Prostate gland (tissue), 2 donors: Measurements from ENCODE around the gene C10orf90.

Experiments used
- POLR2AphosphoS5 ChIP-seq: sonication (generic); formaldehyde crosslinking; IDR thresholded peaks from one replicate; pipeline ENCODE4 v1.6.1; 2017; ENCODE audit warnings: antibody characterized with exemption
- TF ChIP-seq, protein P1 (sequence below), 4 experiments: fragments of 200-600 bp in 2 of 4; fragments of 450-650 bp in 2 of 4; sonication (generic) in 2 of 4; IDR thresholded peaks; 1 replicate in 3 of 4; 2 replicates in 1 of 4; pipeline ENCODE4 v1.5.1; 2016 to 2019; ENCODE audit warnings: antibody characterized with exemption in 4 of 4, mild to moderate bottlenecking in 2 of 4, moderate library complexity in 2 of 4

DNA sequence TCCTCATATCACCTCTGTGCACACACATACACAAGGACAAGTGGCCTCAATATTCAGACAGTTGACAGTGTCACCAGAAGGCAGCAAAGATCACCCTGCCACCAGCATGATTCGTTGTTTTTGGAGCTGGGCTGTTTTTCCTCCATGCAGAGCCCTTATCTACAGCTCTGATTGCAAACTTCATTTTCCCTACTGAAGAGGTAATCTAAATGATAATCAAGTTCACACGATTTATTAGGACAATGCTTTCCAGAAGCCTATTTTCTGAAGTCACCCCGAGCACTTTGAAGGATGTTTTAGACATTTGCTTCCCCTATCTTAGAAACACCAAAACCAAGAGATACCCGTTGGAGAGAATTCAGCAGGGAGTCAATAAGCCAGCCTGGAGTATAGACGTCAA lies 236.3 kb downstream of the C10orf90 start:
- TF ChIP-seq, protein P1, sequence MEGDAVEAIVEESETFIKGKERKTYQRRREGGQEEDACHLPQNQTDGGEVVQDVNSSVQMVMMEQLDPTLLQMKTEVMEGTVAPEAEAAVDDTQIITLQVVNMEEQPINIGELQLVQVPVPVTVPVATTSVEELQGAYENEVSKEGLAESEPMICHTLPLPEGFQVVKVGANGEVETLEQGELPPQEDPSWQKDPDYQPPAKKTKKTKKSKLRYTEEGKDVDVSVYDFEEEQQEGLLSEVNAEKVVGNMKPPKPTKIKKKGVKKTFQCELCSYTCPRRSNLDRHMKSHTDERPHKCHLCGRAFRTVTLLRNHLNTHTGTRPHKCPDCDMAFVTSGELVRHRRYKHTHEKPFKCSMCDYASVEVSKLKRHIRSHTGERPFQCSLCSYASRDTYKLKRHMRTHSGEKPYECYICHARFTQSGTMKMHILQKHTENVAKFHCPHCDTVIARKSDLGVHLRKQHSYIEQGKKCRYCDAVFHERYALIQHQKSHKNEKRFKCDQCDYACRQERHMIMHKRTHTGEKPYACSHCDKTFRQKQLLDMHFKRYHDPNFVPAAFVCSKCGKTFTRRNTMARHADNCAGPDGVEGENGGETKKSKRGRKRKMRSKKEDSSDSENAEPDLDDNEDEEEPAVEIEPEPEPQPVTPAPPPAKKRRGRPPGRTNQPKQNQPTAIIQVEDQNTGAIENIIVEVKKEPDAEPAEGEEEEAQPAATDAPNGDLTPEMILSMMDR (IDR thresholded peaks at IDR 0.05), result no peak
- no peak for TF ChIP-seq POLR2AphosphoS5
